Activated CD4-positive, alpha-beta memory T cell treated with anti-CD3 and anti-CD28 coated beads, Interleukin-2, amount 10 ng/mL, durations not matched to agents 7 days and 5 days (primary cell): ENCODE results near the gene RNGTT. TPM values are rescaled to one million over a fixed set of nuclear protein-coding genes. Genes with fewer than 3 reads are reported as not detected.
"Not testable (repeated sequence)": the region's sequence is repeated elsewhere in the genome, so short reads cannot be mapped to it uniquely, and the experiment has no call there.

Source experiments
- CTCF ChIA-PET: fragments of 350-600 bp; sonication (Branson Sonifier 250); formaldehyde crosslinking; loops from one replicate; lab custom pipeline; 2021; ENCODE audit warnings: antibody characterized with exemption, inconsistent platforms; lab: Charles Lee
- POLR2A ChIA-PET: fragments of 350-600 bp; sonication (Branson Sonifier 250); formaldehyde crosslinking; loops from one replicate; lab custom pipeline; 2021; ENCODE audit warnings: antibody characterized with exemption; lab: Charles Lee
- DNase-seq: peaks from one replicate; pipeline ENCODE4 v3.0.0-alpha.2; 2020
- H3K27ac Mint-ChIP-seq: one replicate; pipeline ENCODE4 v1.8.0; 2021; ENCODE audit warnings: mild to moderate bottlenecking, mixed read lengths
- H3K27me3 Mint-ChIP-seq: one replicate; pipeline ENCODE4 v1.8.0; 2021; ENCODE audit warnings: mixed read lengths
- H3K36me3 Mint-ChIP-seq: one replicate; pipeline ENCODE4 v1.8.0; 2021; ENCODE audit warnings: low read depth, mixed read lengths
- H3K4me1 Mint-ChIP-seq: one replicate; pipeline ENCODE4 v1.8.0; 2021; ENCODE audit warnings: mixed read lengths
- H3K4me3 Mint-ChIP-seq: one replicate; pipeline ENCODE4 v1.8.0; 2021; ENCODE audit warnings: mild to moderate bottlenecking, mixed read lengths
- H3K9me3 Mint-ChIP-seq: one replicate; pipeline ENCODE4 v1.8.0; 2021; ENCODE audit warnings: mixed read lengths
- total RNA-seq, 2 experiments: library from RNA; stranded (reverse); gene quantifications; one replicate each; pipeline ENCODE4 v1.2.3, GENCODE V29; 2021

RNGTT gene
- total RNA-seq, 2 experiments from 2014 or later, result 18.6 TPM

DNA sequence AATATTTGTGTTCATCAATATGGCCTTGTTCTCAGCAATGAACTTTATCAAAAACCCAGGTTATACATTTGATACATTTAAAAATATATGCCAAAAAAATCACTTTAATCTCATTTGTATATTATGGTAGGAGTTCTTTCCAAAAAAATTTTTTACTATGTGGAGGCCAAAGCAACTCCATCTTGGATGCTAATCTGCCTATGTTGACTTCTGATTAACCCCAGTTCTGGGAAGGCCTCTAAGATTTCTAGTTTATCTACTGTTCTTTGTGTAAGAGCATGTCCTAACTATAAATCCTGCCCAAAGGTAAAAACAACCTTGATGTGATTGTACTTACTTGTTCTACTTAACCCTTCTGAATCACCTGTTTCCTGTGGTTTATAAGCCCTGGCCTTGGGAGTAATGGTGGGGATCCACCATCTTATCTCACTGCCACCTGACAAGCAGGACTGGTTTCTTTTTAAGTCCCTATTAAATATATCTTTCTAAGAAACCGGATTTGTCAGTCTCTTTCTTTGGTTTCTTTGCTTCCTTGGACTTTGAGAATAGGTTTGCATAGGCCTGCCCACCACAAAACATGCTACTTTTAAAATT, 46.7 kb downstream of the RNGTT start:
- ChIA-PET CTCF (no interaction called here), POLR2A (no interaction called here)
- Mint-ChIP-seq H3K4me3 (no peak overlapping the region), H3K27ac (no peak overlapping the region), H3K27me3 (no peaks in the 10 kb centered on the region), H3K36me3 (peaks cover 27% of the 10 kb centered on the region), H3K4me1 (peaks cover 17% of the 10 kb centered on the region), H3K9me3 (peaks cover 12% of the 10 kb centered on the region)
- no peak for DNase-seq

DNA sequence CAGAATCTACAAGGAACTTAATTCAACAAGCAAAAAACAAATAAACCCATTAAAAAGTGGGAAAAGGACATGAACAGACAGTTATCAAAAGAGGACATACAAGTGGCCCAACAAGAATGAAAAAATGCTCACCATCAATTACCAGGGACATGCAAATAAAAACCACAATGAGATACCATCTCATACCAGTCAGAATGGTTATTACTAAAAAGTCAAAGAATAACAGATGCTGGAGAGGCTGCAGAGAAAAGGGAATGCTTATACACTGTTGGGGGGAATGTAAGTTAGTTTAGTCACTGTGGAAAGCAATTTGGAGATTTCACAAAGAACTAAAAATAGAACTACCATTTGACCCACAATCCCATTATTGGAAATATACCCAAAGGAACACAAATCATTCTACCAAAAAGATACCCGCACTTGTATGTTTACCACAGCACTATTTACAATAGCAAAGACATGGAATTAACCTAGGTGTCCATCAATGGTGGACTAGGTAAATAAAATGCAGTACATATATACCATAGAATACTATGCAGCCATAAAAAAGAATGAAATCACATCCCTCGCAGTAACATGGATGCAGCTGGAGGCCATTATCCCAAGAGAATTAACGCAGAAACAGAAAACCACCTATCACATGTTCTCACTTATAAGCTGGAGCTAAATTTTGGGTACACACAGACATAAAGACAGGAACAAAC, 48.4 kb downstream of the RNGTT start:
- H3K9me3 Mint-ChIP-seq, result peaks cover 12% of the 10 kb centered on the region

DNA sequence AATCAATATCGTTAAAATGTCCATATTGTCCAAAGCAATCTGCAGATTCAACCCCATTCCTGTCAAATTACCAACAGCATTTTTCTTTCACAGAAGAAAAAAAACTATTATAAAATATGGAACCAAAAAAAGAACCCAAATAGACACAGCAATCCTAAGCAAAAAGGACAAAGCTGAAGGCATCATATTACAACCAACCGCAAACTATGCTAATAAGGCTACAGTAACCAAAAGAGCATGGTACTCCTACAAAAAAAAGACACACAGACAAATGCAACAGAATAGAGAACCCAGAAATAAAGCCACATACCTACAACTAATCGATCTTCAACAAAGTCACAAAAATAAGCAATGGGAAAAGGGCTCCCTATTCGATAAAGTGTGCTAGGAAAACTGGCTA, 49.2 kb downstream of the RNGTT start:
- Mint-ChIP-seq H3K4me1 (peaks cover 22% of the 10 kb centered on the region), H3K27ac (no peak overlapping the region), H3K36me3 (peaks cover 35% of the 10 kb centered on the region), H3K9me3 (peaks cover 12% of the 10 kb centered on the region), H3K4me3 (no peak overlapping the region), H3K27me3 (no peaks in the 10 kb centered on the region)
- ChIA-PET CTCF (no interaction called here), POLR2A (no interaction called here)
- no peak for DNase-seq

More for the DNA sequence above, 48.4 kb downstream of the RNGTT start:
- Mint-ChIP-seq H3K36me3 (peaks cover 35% of the 10 kb centered on the region), H3K27me3 (no peaks in the 10 kb centered on the region), H3K4me3 (no peak overlapping the region), H3K4me1 (peaks cover 18% of the 10 kb centered on the region), H3K27ac (no peak overlapping the region)
- DNase-seq, result no peak
- ChIA-PET CTCF (no interaction called here), POLR2A (no interaction called here)

DNA sequence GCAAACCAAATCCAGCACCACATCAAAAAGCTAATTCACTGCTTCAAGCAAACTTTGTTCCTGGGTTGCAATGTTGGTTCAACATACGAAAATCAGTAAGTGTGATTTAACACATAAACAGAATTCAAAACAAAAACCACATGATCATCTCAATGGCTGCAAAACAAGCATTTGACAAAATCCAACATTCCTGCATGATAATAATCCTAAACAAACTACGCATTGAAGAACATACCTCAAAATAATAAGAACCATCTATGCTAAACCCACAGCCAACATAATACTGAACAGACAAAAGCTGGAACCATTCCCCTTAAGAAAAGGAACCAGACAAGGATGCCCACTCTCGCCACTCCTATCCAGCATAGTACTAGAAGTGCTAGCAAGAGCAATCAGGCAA, 49.9 kb downstream of the RNGTT start:
- ChIA-PET POLR2A (no interaction called here), CTCF (no interaction called here)
- peaks cover 12% of the 10 kb centered on the region for H3K9me3 Mint-ChIP-seq
- peaks cover 35% of the 10 kb centered on the region for H3K36me3 Mint-ChIP-seq
- no peak overlapping the region for H3K27ac Mint-ChIP-seq
- no peak for DNase-seq
- H3K4me3 Mint-ChIP-seq, result no peak overlapping the region
- H3K4me1 Mint-ChIP-seq, result peaks cover 27% of the 10 kb centered on the region
- H3K27me3 Mint-ChIP-seq, result no peaks in the 10 kb centered on the region

DNA sequence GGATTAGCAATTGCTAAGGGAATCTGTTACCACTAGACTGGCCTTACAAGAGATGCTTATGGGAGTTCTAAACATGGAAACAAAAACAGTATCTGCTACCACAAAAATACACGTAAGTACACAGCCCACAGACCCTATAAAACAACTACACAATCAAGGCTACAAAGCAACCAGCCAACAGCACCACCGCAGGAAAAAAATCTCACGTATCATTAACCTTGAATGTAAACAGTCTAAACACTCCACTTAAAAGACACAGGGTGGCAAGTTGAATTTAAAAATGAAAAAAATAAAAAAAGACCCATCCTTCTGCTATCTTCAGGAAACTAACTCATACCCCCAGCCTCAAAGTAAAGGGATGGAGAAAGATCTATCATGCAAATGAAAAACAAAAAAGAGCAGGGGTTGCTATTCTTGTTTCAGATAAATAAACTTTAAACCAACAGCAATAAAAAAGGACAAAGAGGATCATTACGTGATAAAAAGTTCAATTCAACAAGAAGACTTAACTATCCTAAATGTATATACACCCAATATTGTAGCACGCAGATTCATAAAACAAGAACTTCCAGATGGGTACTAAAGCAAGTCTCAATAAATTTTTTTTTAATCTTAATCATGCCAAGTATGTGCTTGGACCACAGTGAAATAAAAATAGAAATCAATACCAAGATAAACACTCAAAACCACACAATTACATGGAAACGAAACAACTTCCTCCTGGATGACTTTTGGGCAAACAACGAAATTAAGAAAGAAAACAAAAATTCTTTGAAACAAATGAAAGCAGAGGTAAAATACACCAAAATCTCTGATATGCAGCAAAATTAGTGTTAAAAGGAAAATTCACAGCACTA, 52.3 kb downstream of the RNGTT start:
- H3K27ac Mint-ChIP-seq, result no peak overlapping the region
- H3K27me3 Mint-ChIP-seq, result no peaks in the 10 kb centered on the region
- peaks cover 20% of the 10 kb centered on the region for H3K4me1 Mint-ChIP-seq
- H3K9me3 Mint-ChIP-seq, result peaks cover 12% of the 10 kb centered on the region
- ChIA-PET POLR2A (no interaction called here), CTCF (no interaction called here)
- H3K36me3 Mint-ChIP-seq, result peaks cover 38% of the 10 kb centered on the region
- H3K4me3 Mint-ChIP-seq, result no peak overlapping the region
- no peak for DNase-seq

DNA sequence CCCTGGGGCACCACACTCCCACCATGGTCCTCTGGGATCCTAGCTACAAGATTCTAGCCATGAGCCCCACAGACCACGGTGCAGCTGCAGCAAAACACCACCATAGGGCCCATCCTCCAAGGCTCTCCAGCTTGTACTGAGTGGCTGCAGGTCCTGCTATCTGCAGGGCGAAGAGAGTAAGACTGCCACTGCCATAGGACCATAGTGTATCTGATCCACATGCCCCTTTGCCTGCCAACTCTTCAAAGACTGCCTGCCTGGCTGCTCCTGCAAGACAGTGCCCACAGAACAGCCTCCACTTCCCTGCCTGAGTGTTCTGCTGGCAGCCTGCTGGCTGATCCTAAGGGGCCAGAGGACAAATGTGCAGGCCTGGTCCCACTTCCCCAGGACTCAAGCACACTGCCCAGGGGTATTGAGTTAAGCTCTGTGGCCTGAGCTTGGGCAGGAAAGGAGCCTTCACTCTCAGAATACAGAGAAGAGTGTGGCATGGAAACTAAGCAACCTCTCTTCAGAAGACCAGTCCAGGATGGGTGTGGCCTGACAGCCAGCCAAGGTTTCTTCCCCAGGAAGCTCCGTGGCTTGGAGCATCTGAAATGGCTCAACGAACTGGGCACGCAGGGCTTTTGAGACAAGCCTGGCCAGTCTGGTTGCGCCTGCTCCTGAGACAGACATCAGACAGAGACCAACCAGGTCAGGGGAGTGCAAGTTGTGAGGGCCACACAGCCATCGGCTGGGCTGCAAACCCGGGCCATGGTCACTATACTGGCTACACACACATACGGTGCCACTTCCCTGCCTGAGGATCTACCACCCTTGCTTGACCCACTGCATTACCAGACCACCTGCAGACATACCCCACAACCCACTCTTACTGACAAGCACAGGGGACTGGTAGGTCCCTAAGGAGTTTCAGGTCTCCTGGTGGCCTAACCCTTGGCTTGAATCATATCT, 54.5 kb downstream of the RNGTT start:
- H3K9me3 Mint-ChIP-seq, result no peaks in the 10 kb centered on the region
- CTCF ChIA-PET, result interaction anchor here (1.1 to 1.4 kb wide), 2 partner anchors 9 to 10 kb away, joined by 3 to 7 read pairs; no protein-coding TSS in a partner anchor
- DNase-seq, result no peak
- POLR2A ChIA-PET, result interaction anchor here (1.1 kb wide), 1 partner anchor 22 kb away, joined by 3 read pairs; no protein-coding TSS in a partner anchor
- no peak overlapping the region for H3K27ac Mint-ChIP-seq
- H3K36me3 Mint-ChIP-seq, result peaks cover 41% of the 10 kb centered on the region
- H3K4me1 Mint-ChIP-seq, result peaks cover 16% of the 10 kb centered on the region
- H3K27me3 Mint-ChIP-seq, result no peaks in the 10 kb centered on the region
- H3K4me3 Mint-ChIP-seq, result no peak overlapping the region

DNA sequence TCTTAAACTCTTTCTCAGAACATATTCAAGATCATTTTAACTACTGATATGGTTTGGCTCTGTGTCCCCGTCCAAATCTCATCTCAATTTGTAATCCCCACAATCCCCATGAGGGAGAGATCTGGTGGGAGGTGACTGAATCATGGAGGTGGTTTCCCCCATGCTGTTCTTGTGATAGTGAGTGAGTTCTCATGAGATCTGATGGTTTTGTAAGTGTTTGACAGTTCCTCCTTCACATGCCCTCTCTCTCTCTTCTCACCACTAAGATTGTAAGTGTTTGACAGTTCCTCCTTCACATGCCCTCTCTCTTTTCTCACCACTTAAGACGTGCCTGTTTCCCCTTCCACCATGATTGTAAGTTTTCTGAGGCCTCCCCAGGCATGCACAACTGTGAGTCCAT, 56.3 kb downstream of the RNGTT start:
- H3K4me3 Mint-ChIP-seq, H3K27ac Mint-ChIP-seq, H3K9me3 Mint-ChIP-seq, DNase-seq, H3K27me3 Mint-ChIP-seq: not testable (repeated sequence)
- ChIA-PET CTCF (interaction anchor here (1.4 kb wide), 2 partner anchors 12 to 18 kb away, joined by 4 to 7 read pairs; no protein-coding TSS in a partner anchor), POLR2A (interaction anchor here (1.1 kb wide), 1 partner anchor 24 kb away, joined by 3 read pairs; no protein-coding TSS in a partner anchor)
- peaks cover 12% of the 10 kb centered on the region for H3K4me1 Mint-ChIP-seq
- peaks cover 35% of the 10 kb centered on the region for H3K36me3 Mint-ChIP-seq

DNA sequence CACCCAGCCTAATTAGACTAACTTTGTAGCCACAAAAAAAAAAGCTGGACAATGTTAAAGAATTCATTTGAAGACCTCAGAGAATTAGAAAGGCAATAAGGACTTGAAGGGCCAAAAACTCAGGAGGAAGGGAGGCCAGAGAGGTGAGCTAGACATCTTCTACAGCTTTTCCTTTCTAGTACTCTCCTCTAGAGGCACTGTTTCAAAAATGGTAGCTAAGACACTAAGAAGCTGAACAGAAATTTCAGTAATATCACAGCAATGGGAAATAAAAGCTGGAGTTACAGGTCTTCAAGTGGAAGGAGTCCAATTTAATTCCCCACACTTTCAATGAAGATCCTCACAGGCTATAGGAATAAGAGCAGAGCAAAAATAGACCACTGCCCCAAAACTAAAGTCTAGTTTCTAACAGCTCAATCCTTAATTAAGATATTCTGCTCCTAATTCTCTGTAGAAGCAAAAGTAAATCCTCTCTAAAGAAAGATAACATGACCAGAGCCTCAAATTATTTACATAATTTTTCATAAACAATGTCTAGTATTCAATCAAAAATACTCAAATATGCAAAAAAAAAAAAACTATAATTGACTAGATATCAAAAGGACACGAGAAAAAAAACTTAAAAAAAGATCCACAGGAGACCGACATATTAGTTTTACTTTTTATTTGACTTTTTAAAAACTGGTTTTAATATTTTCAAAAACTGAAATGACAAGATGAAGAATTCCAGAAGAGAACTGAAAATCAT, 63.7 kb downstream of the RNGTT start:
- H3K36me3 Mint-ChIP-seq, result peaks cover 24% of the 10 kb centered on the region
- H3K27me3 Mint-ChIP-seq, result no peaks in the 10 kb centered on the region
- POLR2A ChIA-PET, result no interaction called here
- no peak overlapping the region for H3K27ac Mint-ChIP-seq
- no peak overlapping the region for H3K4me3 Mint-ChIP-seq
- no peaks in the 10 kb centered on the region for H3K9me3 Mint-ChIP-seq
- H3K4me1 Mint-ChIP-seq, result no peaks in the 10 kb centered on the region
- CTCF ChIA-PET, result interaction anchor here (0.7 to 1.5 kb wide), 6 partner anchors 9 to 1106 kb away, joined by 3 to 7 read pairs (median 3); no protein-coding TSS in a partner anchor
- no peak for DNase-seq

DNA sequence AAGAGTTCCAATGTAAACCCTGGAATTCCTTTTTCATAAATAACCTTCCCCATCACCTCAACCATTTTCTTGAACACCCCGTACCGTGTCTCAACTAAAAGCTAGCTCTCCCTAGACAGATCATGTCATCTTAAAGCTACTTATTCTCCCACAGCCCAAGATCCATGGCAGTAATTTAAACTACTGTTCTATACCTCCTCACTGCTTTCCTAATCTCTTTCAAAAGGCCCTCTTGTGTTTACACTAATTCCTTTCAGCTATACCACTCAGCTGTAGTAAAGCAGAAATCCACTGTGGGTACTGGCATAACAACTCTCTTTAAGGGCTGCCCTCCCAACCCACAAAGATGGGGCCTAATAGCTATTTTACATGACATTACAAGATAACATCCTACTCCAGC, 67.5 kb downstream of the RNGTT start:
- no peaks in the 10 kb centered on the region for H3K4me1 Mint-ChIP-seq
- no peaks in the 10 kb centered on the region for H3K27me3 Mint-ChIP-seq
- H3K36me3 Mint-ChIP-seq, result peaks cover 7% of the 10 kb centered on the region
- no peak overlapping the region for H3K4me3 Mint-ChIP-seq
- DNase-seq, result no peak
- ChIA-PET CTCF (no interaction called here), POLR2A (no interaction called here)
- no peak overlapping the region for H3K27ac Mint-ChIP-seq
- H3K9me3 Mint-ChIP-seq, result no peaks in the 10 kb centered on the region

DNA sequence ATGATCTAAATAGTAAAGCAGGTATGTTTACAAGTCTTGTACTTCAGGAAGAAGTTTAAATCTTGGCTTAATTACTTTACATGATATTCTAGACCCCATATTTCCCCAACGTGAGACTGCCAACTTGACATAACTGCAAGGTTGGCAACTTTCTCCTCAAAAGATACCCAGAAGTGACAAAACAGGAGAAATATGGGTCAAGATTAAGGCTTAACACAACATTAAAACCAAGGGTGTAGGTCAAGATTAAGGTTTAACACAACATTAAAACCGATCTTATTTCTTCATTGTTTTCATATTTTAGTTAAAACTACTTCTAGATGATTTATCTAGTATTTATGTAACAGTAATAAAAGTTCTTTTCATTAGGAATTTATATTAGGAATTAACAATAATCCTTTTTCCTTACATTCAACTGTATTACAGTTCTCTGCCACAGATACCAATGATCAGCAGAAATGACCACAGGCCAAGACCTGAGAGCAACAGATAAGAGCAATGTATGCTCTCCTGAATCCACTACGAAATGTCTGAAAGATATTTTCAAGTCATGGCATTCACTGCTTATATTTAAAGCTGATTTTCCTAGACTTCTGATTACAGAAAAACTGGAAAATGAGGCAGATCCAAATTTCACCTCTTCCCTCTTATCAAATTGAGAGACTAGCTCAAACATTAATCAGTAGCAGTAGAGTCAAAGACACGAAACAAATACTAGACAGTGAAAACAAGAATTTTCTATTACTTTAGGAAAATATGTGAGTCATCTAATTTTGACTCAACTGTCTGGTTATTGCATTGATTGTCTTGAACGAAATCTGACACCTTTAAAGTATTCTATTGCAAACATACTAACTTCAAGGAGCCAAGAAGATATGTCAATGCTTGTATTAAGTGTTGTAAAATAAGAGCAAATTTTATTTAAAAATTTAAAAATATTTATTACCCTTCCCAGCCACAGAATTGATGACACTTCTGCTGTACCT, 72.3 kb downstream of the RNGTT start:
- H3K27me3 Mint-ChIP-seq, result no peaks in the 10 kb centered on the region
- no peaks in the 10 kb centered on the region for H3K9me3 Mint-ChIP-seq
- CTCF ChIA-PET, result interaction anchor here (0.9 to 1.2 kb wide), 2 partner anchors 8 to 28 kb away, joined by 3 to 4 read pairs; no protein-coding TSS in a partner anchor
- POLR2A ChIA-PET, result interaction anchor here (1.4 kb wide), 1 partner anchor 11 kb away, joined by 4 read pairs; no protein-coding TSS in a partner anchor
- H3K36me3 Mint-ChIP-seq, result peaks cover 15% of the 10 kb centered on the region
- no peaks in the 10 kb centered on the region for H3K4me1 Mint-ChIP-seq
- no peak overlapping the region for H3K27ac Mint-ChIP-seq
- DNase-seq, result no peak
- H3K4me3 Mint-ChIP-seq, result no peak overlapping the region

DNA sequence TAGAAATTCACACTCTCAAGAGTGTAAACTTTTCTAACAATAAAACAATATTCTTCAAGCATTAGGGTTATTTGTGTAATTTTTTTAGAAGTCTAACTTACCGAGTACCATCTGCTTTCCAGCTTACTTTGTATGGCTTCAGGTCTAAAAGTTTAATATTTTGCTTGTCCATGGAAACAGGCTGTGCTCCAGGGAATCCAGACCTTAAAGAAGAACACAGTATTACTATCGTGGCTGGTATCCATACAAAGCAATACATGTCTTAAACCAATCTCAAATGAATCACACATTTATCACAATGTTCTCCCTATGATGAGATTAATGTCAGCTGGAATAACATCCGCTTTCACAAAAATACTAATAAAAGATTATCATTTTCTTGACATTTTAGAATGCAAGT, 73.0 kb downstream of the RNGTT start:
- no peak overlapping the region for H3K27ac Mint-ChIP-seq
- no peaks in the 10 kb centered on the region for H3K27me3 Mint-ChIP-seq
- ChIA-PET POLR2A (interaction anchor here (1.4 kb wide), 1 partner anchor 10 kb away, joined by 4 read pairs; no protein-coding TSS in a partner anchor), CTCF (interaction anchor here (0.9 to 1.6 kb wide), 3 partner anchors 9 to 29 kb away, joined by 3 to 4 read pairs (median 4); no protein-coding TSS in a partner anchor)
- DNase-seq, result no peak
- H3K36me3 Mint-ChIP-seq, result peaks cover 23% of the 10 kb centered on the region
- H3K4me3 Mint-ChIP-seq, result no peak overlapping the region
- no peaks in the 10 kb centered on the region for H3K4me1 Mint-ChIP-seq
- no peaks in the 10 kb centered on the region for H3K9me3 Mint-ChIP-seq
